ENCODE data around the gene PSMD14. TPM values are rescaled to one million over a fixed set of nuclear protein-coding genes. Genes with fewer than 3 reads are reported as not detected.

PSMD14 gene
- total RNA-seq, 2 experiments from 2014 or later: 86.7 to 93.0 TPM

DNA sequence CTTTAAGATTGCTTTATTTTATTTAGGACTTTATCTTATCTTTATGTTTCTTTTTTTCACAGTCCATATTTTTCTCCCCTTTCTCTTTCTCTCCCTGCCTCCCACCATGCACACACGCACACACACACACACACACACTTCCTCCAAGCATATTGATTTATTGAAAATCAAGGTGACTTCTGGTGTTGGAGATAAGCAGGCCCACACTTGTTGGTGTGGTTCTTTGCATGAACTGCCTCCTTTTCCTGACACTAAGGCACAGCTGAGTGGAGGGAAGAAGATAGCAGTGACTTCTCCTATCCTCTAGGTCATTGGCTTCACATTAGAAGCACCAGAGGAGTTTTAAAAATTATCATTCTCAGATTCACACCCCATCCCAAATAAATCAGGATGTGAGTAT is 125.9 kb downstream of the PSMD14 start:
- intact Hi-C loops (cut with micrococcal nuclease): no loop called here
- peaks cover 42% of the 10 kb centered on the region for H3K27me3 Mint-ChIP-seq
- no peaks in the 10 kb centered on the region for H3K4me1 Mint-ChIP-seq (ENCODE audit: low read depth)
- no peaks in the 10 kb centered on the region for H3K36me3 Mint-ChIP-seq (ENCODE audit: low read depth)
- no peak for ATAC-seq
- H3K4me3 Mint-ChIP-seq: no peak overlapping the region
- H3K9me3 Mint-ChIP-seq: no peaks in the 10 kb centered on the region
- TF ChIP-seq, protein P1, sequence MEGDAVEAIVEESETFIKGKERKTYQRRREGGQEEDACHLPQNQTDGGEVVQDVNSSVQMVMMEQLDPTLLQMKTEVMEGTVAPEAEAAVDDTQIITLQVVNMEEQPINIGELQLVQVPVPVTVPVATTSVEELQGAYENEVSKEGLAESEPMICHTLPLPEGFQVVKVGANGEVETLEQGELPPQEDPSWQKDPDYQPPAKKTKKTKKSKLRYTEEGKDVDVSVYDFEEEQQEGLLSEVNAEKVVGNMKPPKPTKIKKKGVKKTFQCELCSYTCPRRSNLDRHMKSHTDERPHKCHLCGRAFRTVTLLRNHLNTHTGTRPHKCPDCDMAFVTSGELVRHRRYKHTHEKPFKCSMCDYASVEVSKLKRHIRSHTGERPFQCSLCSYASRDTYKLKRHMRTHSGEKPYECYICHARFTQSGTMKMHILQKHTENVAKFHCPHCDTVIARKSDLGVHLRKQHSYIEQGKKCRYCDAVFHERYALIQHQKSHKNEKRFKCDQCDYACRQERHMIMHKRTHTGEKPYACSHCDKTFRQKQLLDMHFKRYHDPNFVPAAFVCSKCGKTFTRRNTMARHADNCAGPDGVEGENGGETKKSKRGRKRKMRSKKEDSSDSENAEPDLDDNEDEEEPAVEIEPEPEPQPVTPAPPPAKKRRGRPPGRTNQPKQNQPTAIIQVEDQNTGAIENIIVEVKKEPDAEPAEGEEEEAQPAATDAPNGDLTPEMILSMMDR (IDR thresholded peaks at IDR 0.05): no peak
- ChIA-PET CTCF (no interaction called here), POLR2A (no interaction called here)
- no peak overlapping the region for H3K27ac Mint-ChIP-seq
- no peak for DNase-seq

DNA sequence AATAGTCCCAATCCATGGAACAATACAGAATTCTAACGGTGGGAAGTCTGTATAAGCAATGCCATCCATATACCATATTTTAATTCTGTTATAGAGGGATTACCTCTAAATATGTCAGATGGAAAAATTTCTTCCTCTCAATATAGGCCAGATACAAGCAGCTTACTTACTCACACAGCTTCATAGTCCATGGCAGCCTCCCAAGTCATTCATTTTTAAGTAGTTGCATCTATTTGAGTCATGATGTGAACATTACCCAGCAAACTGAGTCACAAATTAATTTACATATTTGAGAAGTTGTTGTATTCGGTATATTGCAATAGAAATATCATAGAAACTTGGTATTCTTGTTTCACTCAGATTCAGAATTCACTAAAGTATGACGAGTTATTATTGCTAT is 128.2 kb downstream of the PSMD14 start:
- ChIA-PET CTCF (interaction anchor here (0.6 kb wide), 1 partner anchor 163 kb away, joined by 3 read pairs; no protein-coding TSS in a partner anchor), POLR2A (no interaction called here)
- Mint-ChIP-seq H3K9me3 (no peaks in the 10 kb centered on the region), H3K27me3 (peaks cover 36% of the 10 kb centered on the region), H3K27ac (no peak overlapping the region), H3K4me1 (ENCODE audit: low read depth) (no peaks in the 10 kb centered on the region), H3K36me3 (ENCODE audit: low read depth) (no peaks in the 10 kb centered on the region), H3K4me3 (no peak overlapping the region)
- intact Hi-C loops (cut with micrococcal nuclease): no loop called here
- DNase-seq: no peak
- TF ChIP-seq, protein P1 (IDR thresholded peaks at IDR 0.05): no peak
- no peak for ATAC-seq

DNA sequence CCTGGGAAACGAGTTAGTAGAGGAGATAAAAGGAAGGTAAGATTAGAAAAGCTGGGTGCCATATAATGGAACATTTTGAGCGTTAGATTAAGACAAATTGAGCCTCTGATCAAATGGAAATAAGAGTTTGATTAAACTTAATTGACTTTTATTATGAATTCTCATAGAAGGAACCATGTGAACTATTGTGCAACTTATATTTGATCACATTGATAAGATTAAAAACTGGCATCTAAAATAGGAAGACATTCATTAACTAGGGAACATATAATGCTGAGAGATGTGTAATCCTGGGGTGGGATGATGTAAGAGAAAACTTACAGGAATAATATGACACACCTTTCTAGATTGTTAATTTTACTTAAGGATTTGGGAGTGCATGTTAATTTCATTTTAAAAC is 130.4 kb downstream of the PSMD14 start:
- POLR2A ChIA-PET: no interaction called here
- Mint-ChIP-seq H3K9me3 (no peaks in the 10 kb centered on the region), H3K4me3 (no peak overlapping the region), H3K27me3 (peaks cover 37% of the 10 kb centered on the region), H3K4me1 (ENCODE audit: low read depth) (no peaks in the 10 kb centered on the region), H3K27ac (no peak overlapping the region), H3K36me3 (ENCODE audit: low read depth) (no peaks in the 10 kb centered on the region)
- DNase-seq (no peak), ATAC-seq (no peak)
- intact Hi-C loops (cut with micrococcal nuclease): no loop called here
- TF ChIP-seq, protein P1 (IDR thresholded peaks at IDR 0.05): no peak
- CTCF ChIA-PET: no interaction called here

DNA sequence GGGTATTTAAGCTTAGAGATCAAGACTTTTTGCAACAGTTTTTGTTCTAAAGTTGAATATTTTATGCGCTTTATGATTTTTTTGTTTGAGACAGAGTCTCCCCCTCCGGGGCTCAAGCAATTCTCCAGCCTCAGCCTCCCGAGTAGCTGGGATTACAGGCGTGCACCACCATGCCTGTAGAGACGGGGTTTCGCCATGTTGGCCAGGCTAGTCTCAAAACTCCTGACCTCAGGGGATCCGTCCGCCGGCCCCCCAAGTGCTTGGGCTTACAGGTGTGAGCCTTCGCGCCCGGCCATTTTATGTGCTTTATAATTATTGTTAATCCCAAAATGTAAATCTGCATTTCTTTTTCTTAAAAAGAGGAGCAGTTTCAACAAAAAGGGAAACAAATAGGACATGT is 136.9 kb downstream of the PSMD14 start:
- no peak for ATAC-seq
- Mint-ChIP-seq H3K27me3 (peaks cover 22% of the 10 kb centered on the region), H3K36me3 (ENCODE audit: low read depth) (no peaks in the 10 kb centered on the region), H3K4me3 (no peak overlapping the region), H3K4me1 (ENCODE audit: low read depth) (no peaks in the 10 kb centered on the region), H3K9me3 (no peaks in the 10 kb centered on the region), H3K27ac (no peak overlapping the region)
- CTCF ChIA-PET: no interaction called here
- POLR2A ChIA-PET: no interaction called here
- TF ChIP-seq, protein P1 (IDR thresholded peaks at IDR 0.05): no peak
- DNase-seq: no peak
- intact Hi-C loops (cut with micrococcal nuclease): no loop called here

DNA sequence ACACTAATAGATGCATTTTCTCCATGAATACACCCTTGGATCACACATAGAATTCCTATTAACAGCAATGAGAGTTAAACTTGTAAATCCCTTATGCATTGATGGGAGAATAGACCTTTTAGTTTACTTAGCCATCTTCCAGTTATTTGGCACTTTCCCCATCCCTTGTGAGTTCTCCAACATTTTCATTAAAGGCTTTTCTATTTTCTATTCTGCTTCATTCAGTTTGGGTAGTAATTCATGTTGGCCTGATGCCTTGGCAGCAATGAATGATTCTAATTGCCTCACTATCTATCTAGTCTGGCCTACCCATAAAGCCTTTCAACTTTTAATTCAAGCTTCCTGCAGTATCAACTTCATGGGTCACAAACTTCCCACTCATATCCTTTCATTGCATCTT is 140.2 kb downstream of the PSMD14 start:
- H3K4me1 Mint-ChIP-seq (ENCODE audit: low read depth): no peaks in the 10 kb centered on the region
- H3K27ac Mint-ChIP-seq: no peak overlapping the region
- H3K4me3 Mint-ChIP-seq: no peak overlapping the region
- no peaks in the 10 kb centered on the region for H3K9me3 Mint-ChIP-seq
- CTCF ChIA-PET: interaction anchor here (0.7 kb wide), 1 partner anchor 21 kb away, joined by 3 read pairs; no protein-coding TSS in a partner anchor
- no peaks in the 10 kb centered on the region for H3K36me3 Mint-ChIP-seq (ENCODE audit: low read depth)
- POLR2A ChIA-PET: no interaction called here
- H3K27me3 Mint-ChIP-seq: peaks cover 9% of the 10 kb centered on the region
- ATAC-seq (no peak), DNase-seq (no peak)
- TF ChIP-seq, protein P1 (IDR thresholded peaks at IDR 0.05): no peak
- intact Hi-C loops (cut with micrococcal nuclease): no loop called here

Other genes starting within 250 kb of the PSMD14 start
- gene TANK, start 148.0 kb upstream of the PSMD14 start, total RNA-seq: 10 to 100 TPM; 49.2 to 51.6 TPM
- gene TBR1, start 107.9 kb downstream of the PSMD14 start, total RNA-seq: not detected